ENCODE results near the gene KCNN3.

KCNN3 gene

GRCh38 chr1:154891452-154891851 lies 21.4 kb upstream of the KCNN3 start:
- no peak overlapping the region for H3K4me3 ChIP-seq (ENCODE audit: low read depth, low read length)
- no peak for TF ChIP-seq CTCF (IDR thresholded peaks at IDR 0.05; ENCODE audit: low read depth, low read length, missing control alignments)
- no peak for DNase-seq (ENCODE audit: low read depth)
- in situ Hi-C loops (cut with HindIII; ENCODE audit: low sequenced_read_pairs): no loop called here

GRCh38 chr1:154888757-154889156 lies 18.7 kb upstream of the KCNN3 start:
- no peak for TF ChIP-seq CTCF (IDR thresholded peaks at IDR 0.05; ENCODE audit: low read depth, low read length, missing control alignments)
- DNase-seq (ENCODE audit: low read depth): no peak
- no peak overlapping the region for H3K4me3 ChIP-seq (ENCODE audit: low read depth, low read length)
- in situ Hi-C loops (cut with HindIII; ENCODE audit: low sequenced_read_pairs): no loop called here

GRCh38 chr1:154886281-154887015 lies 16.4 kb upstream of the KCNN3 start:
- in situ Hi-C loops (cut with HindIII; ENCODE audit: low sequenced_read_pairs): no loop called here
- no peak for DNase-seq (ENCODE audit: low read depth)
- no peak for TF ChIP-seq CTCF (IDR thresholded peaks at IDR 0.05; ENCODE audit: low read depth, low read length, missing control alignments)
- no peak overlapping the region for H3K4me3 ChIP-seq (ENCODE audit: low read depth, low read length)

- TF ChIP-seq CTCF (IDR thresholded peaks at IDR 0.05; ENCODE audit: low read depth, low read length, missing control alignments): no peak
- in situ Hi-C loops (cut with HindIII; ENCODE audit: low sequenced_read_pairs): loop anchor here (5.0 kb wide), 1 partner anchor 108 kb away; no protein-coding TSS in a partner anchor
- no peak overlapping the region for H3K4me3 ChIP-seq (ENCODE audit: low read depth, low read length)
- no peak for DNase-seq (ENCODE audit: low read depth)
These were observed 15.0 kb upstream of the KCNN3 start for GRCh38 chr1:154884869-154885701.

GRCh38 chr1:154883919-154884868 lies 14.1 kb upstream of the KCNN3 start:
- H3K4me3 ChIP-seq (ENCODE audit: low read depth, low read length): no peak overlapping the region
- TF ChIP-seq CTCF (IDR thresholded peaks at IDR 0.05; ENCODE audit: low read depth, low read length, missing control alignments): no peak
- DNase-seq (ENCODE audit: low read depth): no peak
- in situ Hi-C loops (cut with HindIII; ENCODE audit: low sequenced_read_pairs): loop anchor here (5.0 kb wide), 1 partner anchor 107 kb away; no protein-coding TSS in a partner anchor

Measured in astrocyte of the cerebellum (primary cell).